AG09309 (cell line): ENCODE measurements around the gene PSMD10.

ENCODE experiments used
- DNase-seq: peaks from one replicate; pipeline ENCODE4 v3.0.0-alpha.2; 2010; ENCODE audit warnings: low read depth
- H3K4me3 ChIP-seq: 2 replicates; pipeline ENCODE4 v1.5.1; 2011; ENCODE audit warnings: mild to moderate bottlenecking, low read depth, low read length, moderate library complexity; ENCODE audit not compliant: control insufficient read depth
- TF ChIP-seq, protein P1 (sequence below): IDR thresholded peaks from 2 replicates; pipeline ENCODE4 v1.5.1; 2011; ENCODE audit warnings: mild to moderate bottlenecking, low read depth, low read length, inconsistent platforms; ENCODE audit not compliant: insufficient read depth, control insufficient read depth; ENCODE audit errors: missing control alignments

PSMD10 gene

GRCh38 chrX:108130889-108131288 is 39.5 kb upstream of the PSMD10 start:
- DNase-seq = no peak
- no peak overlapping the region for H3K4me3 ChIP-seq
- TF ChIP-seq, protein P1, sequence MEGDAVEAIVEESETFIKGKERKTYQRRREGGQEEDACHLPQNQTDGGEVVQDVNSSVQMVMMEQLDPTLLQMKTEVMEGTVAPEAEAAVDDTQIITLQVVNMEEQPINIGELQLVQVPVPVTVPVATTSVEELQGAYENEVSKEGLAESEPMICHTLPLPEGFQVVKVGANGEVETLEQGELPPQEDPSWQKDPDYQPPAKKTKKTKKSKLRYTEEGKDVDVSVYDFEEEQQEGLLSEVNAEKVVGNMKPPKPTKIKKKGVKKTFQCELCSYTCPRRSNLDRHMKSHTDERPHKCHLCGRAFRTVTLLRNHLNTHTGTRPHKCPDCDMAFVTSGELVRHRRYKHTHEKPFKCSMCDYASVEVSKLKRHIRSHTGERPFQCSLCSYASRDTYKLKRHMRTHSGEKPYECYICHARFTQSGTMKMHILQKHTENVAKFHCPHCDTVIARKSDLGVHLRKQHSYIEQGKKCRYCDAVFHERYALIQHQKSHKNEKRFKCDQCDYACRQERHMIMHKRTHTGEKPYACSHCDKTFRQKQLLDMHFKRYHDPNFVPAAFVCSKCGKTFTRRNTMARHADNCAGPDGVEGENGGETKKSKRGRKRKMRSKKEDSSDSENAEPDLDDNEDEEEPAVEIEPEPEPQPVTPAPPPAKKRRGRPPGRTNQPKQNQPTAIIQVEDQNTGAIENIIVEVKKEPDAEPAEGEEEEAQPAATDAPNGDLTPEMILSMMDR = no peak

DNA sequence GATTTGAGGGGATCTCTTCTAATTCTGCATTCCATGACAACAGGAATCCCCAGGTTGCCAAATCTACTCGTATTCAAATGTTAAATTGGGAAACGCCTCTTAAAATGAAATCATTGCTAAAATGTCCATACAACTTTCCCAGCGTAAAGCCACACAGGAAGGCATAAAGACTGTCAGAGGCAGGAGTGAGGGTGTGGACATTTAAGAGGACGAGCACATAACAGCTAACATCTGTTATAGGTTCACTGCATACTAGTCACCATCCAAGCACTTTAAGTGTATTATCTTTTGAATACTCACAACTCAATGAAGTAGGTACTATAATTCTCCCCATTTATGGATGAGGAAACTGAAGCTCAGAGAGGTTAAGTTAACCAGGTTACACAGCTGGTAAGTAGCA is 35.8 kb upstream of the PSMD10 start:
- H3K4me3 ChIP-seq = no peak overlapping the region
- TF ChIP-seq, protein P1 = no peak
- DNase-seq = no peak

- no peak overlapping the region for H3K4me3 ChIP-seq
- TF ChIP-seq, protein P1 = no peak
- DNase-seq = no peak
Observed at GRCh38 chrX:108126661-108127060, 35.3 kb upstream of the PSMD10 start.

GRCh38 chrX:108123591-108124366 is 32.4 kb upstream of the PSMD10 start:
- TF ChIP-seq, protein P1 = no peak
- no peak overlapping the region for H3K4me3 ChIP-seq
- DNase-seq = no peak

- no peak overlapping the region for H3K4me3 ChIP-seq
- TF ChIP-seq, protein P1 = no peak
- DNase-seq = peak; percentile 1
Observed at GRCh38 chrX:108122748-108123147, 31.4 kb upstream of the PSMD10 start.

GRCh38 chrX:108121291-108121690 is 29.9 kb upstream of the PSMD10 start:
- TF ChIP-seq, protein P1 = no peak
- DNase-seq = no peak
- no peak overlapping the region for H3K4me3 ChIP-seq
